Stimulated activated naive B cell treated with anti-CD40 and anti-IgM and Interleukin-4, amounts not matched to agents 10 μg/mL and 1 μg/mL and 100 μg/mL, for 72 hours (primary cell): ENCODE data around the gene KDM8.
"Not testable (repeated sequence)": the region's sequence is repeated elsewhere in the genome, so short reads cannot be mapped to it uniquely, and the experiment has no call there.

Source experiments
- ATAC-seq, 2 donors: fragments of 150-1000 bp; cut with Tn5 transposase; replicated peaks; 2 replicates each; pipeline ENCODE4 v1.10.0; 2021; ENCODE audit warnings: moderate library complexity in 1 of 2
- DNase-seq: peaks from one replicate; pipeline ENCODE4 v3.0.0; 2021
- H3K27ac Mint-ChIP-seq: one replicate; pipeline ENCODE4 v1.8.0; 2022; ENCODE audit warnings: mild to moderate bottlenecking, mixed read lengths
- H3K27me3 Mint-ChIP-seq, 2 donors: one replicate each; pipeline ENCODE4 v1.8.0; 2022; ENCODE audit warnings: mixed read lengths in 2 of 2
- H3K36me3 Mint-ChIP-seq, 2 donors: one replicate each; pipeline ENCODE4 v1.8.0; 2022; ENCODE audit warnings: mixed read lengths in 2 of 2, mild to moderate bottlenecking in 1 of 2
- H3K4me1 Mint-ChIP-seq, 2 donors: one replicate each; pipeline ENCODE4 v1.8.0; 2022; ENCODE audit warnings: mixed read lengths in 2 of 2, mild to moderate bottlenecking in 1 of 2
- H3K4me3 Mint-ChIP-seq, 2 donors: one replicate each; pipeline ENCODE4 v1.8.0; 2022; ENCODE audit warnings: mild to moderate bottlenecking in 2 of 2, mixed read lengths in 2 of 2, moderate library complexity in 1 of 2
- H3K9me3 Mint-ChIP-seq, 2 donors: one replicate each; pipeline ENCODE4 v1.8.0; 2022; ENCODE audit warnings: mixed read lengths in 2 of 2, mild to moderate bottlenecking in 1 of 2

Gene KDM8

DNA sequence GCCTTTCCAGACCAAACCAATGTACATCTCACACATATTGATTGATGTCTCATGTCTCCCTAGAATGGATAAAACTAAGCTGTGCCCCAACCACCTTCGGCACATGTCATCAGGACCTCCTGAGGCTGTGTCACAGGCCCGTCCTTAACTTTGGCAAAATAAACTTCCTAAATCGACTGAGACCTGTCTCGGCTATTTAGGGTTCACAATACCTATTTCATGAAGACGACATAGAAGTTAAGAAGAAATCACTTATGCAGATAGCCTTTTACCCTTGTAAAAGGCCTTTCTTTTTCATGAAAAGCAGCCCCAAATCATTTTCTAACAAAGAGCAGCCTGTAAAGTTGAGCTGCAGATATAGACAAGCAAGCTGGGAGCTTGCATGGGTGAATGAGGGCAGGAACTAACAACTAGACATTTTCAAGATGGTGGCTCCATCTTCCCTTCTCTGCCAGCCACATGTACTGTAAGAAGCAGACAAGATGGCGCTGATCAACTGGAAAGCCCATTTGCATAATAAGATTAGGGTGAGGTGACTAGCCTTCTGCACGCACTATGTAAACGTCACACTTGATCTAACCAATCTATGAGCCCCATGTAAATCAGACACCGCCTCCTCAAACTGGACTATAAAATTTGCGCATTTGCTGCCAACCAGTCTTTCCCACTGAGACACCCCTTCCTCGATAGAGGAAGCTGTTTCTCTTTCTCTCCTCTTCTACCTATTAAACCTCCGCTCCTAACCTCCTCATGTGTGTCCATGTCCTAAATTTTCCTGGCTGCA lies 4.7 kb upstream of the KDM8 start:
- no peak for DNase-seq
- peaks cover 6 to 8% of the 10 kb centered on the region in 2 donors for H3K36me3 Mint-ChIP-seq
- no peaks in the 10 kb centered on the region for H3K27me3 Mint-ChIP-seq
- peak overlapping the region; percentile 85 for H3K27ac Mint-ChIP-seq
- H3K9me3 Mint-ChIP-seq = peaks cover 7 to 10% of the 10 kb centered on the region in 2 donors
- H3K4me1 Mint-ChIP-seq = peaks cover 32 to 60% of the 10 kb centered on the region in 2 donors
- peak overlapping the region in 1 of 2 donors; percentile 3 for H3K4me3 Mint-ChIP-seq
- ATAC-seq = no peak

DNA sequence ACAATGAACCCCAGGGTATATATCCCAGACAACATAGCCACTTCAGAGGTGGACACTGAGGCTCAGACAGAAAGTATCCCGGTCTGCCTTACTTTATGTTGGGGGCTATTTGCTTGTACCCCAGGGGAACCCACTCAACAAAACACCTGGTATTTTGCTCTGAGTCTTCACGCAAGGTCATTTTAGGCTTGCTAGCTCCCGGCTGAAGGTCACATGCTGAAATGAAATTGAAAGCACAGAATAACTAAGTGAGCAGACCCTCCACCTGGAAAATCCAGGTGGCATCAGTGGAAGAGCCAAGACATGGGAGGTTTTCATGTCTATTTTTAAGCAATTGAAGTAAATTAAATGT lies 4.1 kb upstream of the KDM8 start:
- DNase-seq (no peak), ATAC-seq (no peak)
- Mint-ChIP-seq H3K27ac (peak overlapping the region; percentile 85), H3K9me3 (peaks cover 7 to 10% of the 10 kb centered on the region in 2 donors), H3K27me3 (no peaks in the 10 kb centered on the region), H3K36me3 (peaks cover 8% of the 10 kb centered on the region in 2 donors), H3K4me1 (peaks cover 33 to 66% of the 10 kb centered on the region in 2 donors), H3K4me3 (peak overlapping the region in 1 of 2 donors; percentile 3)

DNA sequence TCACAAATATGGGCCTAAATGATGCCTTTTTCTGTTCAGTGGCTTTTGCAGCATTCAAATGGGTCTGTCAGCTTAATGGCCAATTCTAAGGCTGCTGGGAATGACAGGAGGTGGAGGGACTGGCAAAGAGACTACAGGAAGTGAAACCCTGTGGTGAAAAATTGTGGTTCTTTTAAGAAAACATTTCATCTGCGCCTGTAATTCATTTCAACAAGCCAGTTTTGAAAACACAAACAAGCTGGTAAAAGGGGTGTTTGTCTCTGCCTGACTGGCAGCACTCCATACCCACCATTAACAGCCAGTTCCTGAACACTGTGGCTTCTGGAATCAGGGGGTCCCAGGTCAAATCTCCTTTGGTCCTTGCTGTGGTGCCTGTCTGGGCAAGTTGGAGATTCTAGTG lies 3.6 kb upstream of the KDM8 start:
- Mint-ChIP-seq H3K4me1 (peaks cover 36 to 71% of the 10 kb centered on the region in 2 donors), H3K27ac (peak overlapping the region; percentile 81), H3K9me3 (peaks cover 3 to 7% of the 10 kb centered on the region in 2 donors), H3K27me3 (no peaks in the 10 kb centered on the region), H3K4me3 (peak overlapping the region; percentile 17 to 50), H3K36me3 (peaks cover 3 to 4% of the 10 kb centered on the region in 2 donors)
- peak; percentile 41 to 43 for ATAC-seq
- DNase-seq = peak; percentile 26

DNA sequence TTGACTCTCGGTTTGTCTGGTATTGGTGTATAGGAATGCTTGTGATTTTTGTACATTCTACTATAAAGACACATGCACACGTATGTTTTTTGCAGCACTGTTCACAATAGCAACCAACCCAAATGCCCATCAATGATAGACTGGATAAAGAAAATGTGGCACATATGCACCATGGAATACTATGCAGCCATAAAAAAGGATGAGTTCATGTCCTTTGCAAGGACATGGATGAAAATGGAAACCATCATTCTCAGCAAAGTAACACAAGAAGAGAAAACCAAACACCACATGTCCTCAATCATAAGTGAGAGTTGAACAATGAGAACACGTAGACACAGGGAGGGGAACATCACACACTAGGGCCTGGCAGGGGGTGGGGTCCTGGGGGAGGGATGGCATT lies 2.4 kb upstream of the KDM8 start:
- H3K27ac Mint-ChIP-seq, H3K4me3 Mint-ChIP-seq, H3K9me3 Mint-ChIP-seq, DNase-seq, H3K27me3 Mint-ChIP-seq, H3K36me3 Mint-ChIP-seq, ATAC-seq: not testable (repeated sequence)
- H3K4me1 Mint-ChIP-seq = peaks cover 40 to 78% of the 10 kb centered on the region in 2 donors

DNA sequence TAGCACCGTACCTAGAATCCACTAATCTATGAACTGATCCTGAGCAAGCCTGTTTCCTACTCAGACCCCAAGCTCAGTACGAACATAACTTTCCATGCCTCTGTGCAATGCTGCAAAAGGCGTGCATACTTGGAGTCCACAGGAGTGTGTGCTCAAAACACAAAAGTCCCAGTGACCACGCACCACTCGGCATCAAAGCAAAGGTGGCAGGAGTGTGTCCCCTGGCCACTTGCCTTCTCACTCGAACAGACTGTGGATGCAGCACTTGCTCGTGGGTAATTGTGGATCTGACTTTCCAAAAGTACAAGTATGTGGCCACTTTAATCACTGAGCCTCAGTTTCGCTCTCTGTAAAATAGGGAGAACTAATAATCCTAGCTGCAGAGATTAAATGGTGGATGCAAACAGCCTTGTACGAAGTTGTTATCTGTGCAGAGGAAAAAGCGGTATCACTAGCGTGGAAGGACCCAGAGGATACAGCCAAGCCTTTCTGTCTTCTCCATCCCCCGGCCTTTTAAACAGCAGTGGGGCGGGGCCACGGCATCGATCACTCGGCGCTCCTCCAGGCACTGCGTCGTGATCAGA lies 311 bp upstream of the KDM8 start:
- Mint-ChIP-seq H3K4me1 (peaks cover 40 to 73% of the 10 kb centered on the region in 2 donors), H3K27me3 (no peaks in the 10 kb centered on the region)

DNA sequence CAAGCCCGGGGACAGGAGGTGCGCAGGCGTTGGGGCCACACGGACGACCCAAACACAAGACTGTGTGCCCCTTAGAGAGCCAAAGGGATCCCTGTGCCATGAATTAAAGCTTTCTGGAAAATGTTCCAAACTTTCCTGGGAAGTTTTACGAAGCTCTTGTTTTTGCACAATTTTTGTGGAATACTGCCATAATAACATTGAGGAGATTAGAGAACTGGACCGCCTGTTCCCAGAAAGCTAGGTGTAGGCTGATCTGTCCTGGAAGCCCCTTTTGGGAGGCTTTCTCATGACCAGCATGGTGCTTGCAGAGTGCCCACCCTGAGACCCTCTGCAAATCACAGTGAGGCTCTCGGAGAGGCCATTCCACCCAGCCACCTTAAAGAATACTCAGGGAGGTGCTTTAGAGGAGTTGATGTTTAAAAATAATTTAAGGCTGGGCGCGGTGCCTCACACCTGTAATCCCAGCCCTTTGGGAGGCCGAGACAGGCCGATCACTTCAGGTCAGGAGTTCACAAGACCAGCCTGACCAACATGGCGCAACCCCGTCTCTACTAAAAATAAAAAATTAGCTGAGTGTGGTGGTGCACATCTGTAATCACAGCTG lies 1.1 kb downstream of the KDM8 start:
- no peak for DNase-seq
- Mint-ChIP-seq H3K4me3 (peak overlapping the region; percentile 93 to 94), H3K4me1 (peaks cover 31 to 59% of the 10 kb centered on the region in 2 donors), H3K27ac (peak overlapping the region; percentile 100), H3K36me3 (peaks cover under 1 to 3% of the 10 kb centered on the region in 2 donors), H3K27me3 (no peaks in the 10 kb centered on the region), H3K9me3 (no peaks in the 10 kb centered on the region)
- ATAC-seq = no peak

More for the DNA sequence above, 311 bp upstream of the KDM8 start:
- peak overlapping the region; percentile 93 to 94 for H3K4me3 Mint-ChIP-seq
- H3K36me3 Mint-ChIP-seq = peaks cover 0 to 1% of the 10 kb centered on the region in 2 donors
- peak overlapping the region; percentile 100 for H3K27ac Mint-ChIP-seq
- no peaks in the 10 kb centered on the region for H3K9me3 Mint-ChIP-seq
- DNase-seq (no peak), ATAC-seq (peak; percentile 59 to 73)

DNA sequence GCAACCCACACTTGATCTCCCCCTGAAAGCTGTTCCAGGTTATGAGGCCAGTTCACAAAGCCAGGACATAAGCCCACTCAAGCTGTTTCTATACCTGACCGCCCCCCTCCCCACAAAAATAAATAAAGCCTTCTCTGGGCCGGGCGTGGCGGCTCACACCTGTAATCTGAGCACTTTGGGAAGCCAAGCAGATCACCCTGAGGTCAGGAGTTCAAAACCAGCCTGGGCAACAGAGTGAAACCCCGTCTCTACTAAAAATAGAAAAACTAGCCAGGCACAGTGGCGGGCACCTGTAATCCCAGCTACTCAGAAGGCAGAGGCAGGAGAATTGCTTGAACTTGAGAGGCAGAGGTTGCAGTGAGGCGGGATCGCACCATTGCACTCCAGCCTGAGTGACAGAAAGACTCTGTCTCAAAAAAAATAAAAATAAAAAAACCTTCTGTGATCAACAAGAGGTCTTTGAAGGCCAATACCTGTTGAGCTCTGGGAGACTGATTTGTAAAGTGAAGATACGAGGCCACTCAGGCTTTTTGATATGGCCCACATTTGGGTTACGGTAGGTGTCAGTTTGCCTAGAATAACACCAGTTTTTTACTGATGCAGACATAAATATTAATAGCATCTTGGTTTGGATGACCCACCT lies 2.2 kb downstream of the KDM8 start:
- ATAC-seq (no peak), DNase-seq (no peak)
- Mint-ChIP-seq H3K36me3 (peaks cover 3 to 9% of the 10 kb centered on the region in 2 donors), H3K27ac (no peak overlapping the region), H3K9me3 (no peaks in the 10 kb centered on the region), H3K27me3 (no peaks in the 10 kb centered on the region), H3K4me3 (no peak overlapping the region), H3K4me1 (peaks cover 22 to 48% of the 10 kb centered on the region in 2 donors)

DNA sequence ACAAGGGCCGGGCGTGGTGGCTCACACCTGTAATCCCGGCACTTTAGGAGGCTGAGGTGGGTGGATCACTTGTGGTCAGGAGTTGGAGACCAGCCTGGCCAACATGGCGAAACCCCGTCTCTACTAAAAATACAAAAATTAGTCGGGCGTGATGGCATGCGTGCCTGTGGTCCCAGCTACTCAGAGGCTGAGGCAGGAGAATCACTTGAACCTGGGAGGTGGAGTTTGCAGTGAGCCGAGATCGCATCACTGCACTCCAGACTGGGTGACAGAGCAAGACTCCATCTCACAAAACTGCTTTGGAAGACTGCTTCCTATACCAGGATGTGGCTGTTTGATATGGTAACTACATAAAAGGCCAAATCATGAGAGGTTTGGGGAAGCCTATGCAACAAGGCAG lies 3.8 kb downstream of the KDM8 start:
- not testable (repeated sequence) for DNase-seq, H3K9me3 Mint-ChIP-seq, H3K27me3 Mint-ChIP-seq, H3K4me3 Mint-ChIP-seq, H3K27ac Mint-ChIP-seq, ATAC-seq
- peaks cover 3 to 14% of the 10 kb centered on the region in 2 donors for H3K36me3 Mint-ChIP-seq
- peaks cover 13 to 35% of the 10 kb centered on the region in 2 donors for H3K4me1 Mint-ChIP-seq

DNA sequence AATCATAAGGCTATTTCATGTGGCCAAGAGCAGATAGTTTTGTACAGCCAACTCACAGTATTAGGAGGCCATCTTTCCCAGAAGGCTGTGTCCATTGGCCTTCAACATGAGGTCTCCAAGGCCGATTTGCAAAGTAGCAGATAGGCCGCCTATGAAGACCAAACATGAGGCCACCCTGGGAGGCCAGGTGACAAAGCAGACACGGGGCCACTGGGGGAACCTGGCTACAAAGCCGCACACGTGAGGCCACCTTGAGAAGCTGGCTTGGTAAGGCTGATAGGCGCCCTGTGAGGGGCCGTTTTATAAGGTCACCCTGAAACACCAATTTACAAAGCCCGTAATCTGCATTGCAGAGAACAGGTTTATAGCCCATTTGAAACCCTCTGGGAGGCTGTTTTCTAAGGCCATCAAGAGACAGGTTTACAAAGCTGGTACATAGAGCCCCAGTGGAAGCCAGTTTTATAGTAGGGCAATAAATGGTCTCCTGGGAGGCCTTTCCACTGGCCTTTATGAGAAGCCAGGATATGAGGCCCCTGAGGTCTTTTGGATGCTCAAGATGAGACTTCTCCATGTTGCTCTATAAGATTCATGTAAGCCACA lies 4.9 kb downstream of the KDM8 start:
- no peak for ATAC-seq
- H3K4me1 Mint-ChIP-seq = peaks cover 11 to 25% of the 10 kb centered on the region in 2 donors

DNA sequence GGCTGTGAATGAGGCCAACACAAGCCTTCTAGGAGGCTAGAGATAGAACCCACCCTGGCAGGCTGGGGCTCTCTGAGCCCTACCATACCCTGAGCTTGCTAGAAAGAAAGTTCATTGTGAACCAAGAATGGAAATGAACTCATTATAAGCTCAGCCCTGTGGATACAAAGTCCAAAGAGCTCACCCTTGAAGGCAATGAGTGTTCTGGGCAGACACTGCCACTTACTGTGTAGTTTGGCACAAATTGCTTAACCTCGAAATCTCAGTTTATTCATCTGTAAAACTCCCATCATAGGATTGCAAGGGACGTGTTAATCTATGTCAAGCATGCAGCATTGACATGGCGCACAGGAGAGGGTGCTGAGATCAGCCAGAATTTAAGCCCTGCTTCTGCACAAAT lies 5.5 kb downstream of the KDM8 start:
- Mint-ChIP-seq H3K27ac (no peak overlapping the region), H3K9me3 (no peaks in the 10 kb centered on the region), H3K36me3 (peaks cover 3 to 22% of the 10 kb centered on the region in 2 donors), H3K4me3 (no peak overlapping the region), H3K4me1 (peaks cover 11 to 22% of the 10 kb centered on the region in 2 donors), H3K27me3 (no peaks in the 10 kb centered on the region)
- DNase-seq (no peak), ATAC-seq (no peak)

More for the DNA sequence above, 4.9 kb downstream of the KDM8 start:
- Mint-ChIP-seq H3K4me3 (no peak overlapping the region), H3K36me3 (peaks cover 3 to 18% of the 10 kb centered on the region in 2 donors), H3K27me3 (no peaks in the 10 kb centered on the region), H3K27ac (no peak overlapping the region), H3K9me3 (no peaks in the 10 kb centered on the region)
- no peak for DNase-seq

DNA sequence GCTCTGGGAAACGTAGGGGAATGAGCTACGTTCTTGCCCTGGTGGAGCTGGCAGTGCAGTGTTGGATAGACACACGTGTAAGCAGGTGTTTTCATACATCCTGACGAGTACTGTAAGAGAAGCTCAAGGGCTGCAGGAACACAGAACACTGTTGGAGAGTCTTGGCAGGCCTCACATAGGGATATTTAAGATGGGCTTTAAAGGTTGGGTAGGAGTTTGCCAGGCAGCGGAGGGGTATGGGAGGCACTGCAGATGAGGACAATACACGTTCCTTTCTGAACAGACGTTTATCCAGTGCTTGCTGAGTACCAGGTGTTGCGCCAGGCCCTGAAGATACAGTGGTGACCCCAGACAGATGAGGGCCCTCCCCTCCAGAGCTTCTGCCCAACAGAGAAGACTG lies 6.3 kb downstream of the KDM8 start:
- Mint-ChIP-seq H3K36me3 (peaks cover 9 to 30% of the 10 kb centered on the region in 2 donors), H3K9me3 (no peaks in the 10 kb centered on the region), H3K27ac (no peak overlapping the region), H3K4me3 (no peak overlapping the region), H3K4me1 (peaks cover 8 to 14% of the 10 kb centered on the region in 2 donors), H3K27me3 (no peaks in the 10 kb centered on the region)
- DNase-seq = no peak
- no peak for ATAC-seq

DNA sequence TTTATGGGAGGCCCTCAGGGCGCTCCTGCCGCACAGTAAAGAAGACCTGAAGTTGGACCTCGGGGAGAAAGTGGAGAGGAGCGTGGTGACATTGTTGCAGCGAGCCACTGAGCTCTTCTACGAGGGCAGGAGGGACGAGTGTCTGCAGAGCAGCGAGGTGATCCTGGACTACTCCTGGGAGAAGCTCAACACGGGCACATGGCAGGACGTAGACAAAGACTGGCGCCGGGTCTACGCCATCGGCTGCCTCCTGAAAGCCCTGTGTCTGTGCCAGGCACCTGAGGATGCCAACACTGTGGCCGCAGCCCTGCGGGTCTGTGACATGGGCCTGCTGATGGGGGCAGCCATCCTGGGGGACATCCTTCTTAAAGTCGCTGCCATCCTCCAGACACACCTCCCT lies 6.8 kb downstream of the KDM8 start:
- peaks cover 13 to 35% of the 10 kb centered on the region in 2 donors for H3K36me3 Mint-ChIP-seq

DNA sequence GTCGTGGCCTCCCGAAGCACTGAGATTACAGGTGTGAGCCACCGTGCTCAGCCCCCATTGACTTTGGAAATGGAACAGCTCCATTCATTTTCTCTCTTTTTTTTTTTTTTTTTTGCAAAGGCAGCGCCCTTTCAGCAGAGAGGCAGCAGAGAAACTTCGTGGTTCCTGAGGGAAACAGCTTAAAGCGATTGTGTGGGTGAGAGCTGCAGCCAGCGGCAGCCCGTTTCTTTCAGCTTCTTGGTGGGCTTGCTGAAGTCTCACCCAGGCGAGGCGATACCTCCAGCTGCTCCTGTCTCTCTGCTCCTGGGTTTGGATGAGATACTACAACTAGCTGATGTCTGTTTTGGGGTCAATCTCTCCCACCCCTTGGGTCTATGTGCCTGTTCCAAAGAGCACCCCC lies 7.7 kb downstream of the KDM8 start:
- ATAC-seq (no peak), DNase-seq (no peak)
- Mint-ChIP-seq H3K27me3 (no peaks in the 10 kb centered on the region), H3K4me1 (peaks cover 3 to 6% of the 10 kb centered on the region in 2 donors), H3K27ac (no peak overlapping the region), H3K36me3 (peaks cover 19 to 42% of the 10 kb centered on the region in 2 donors), H3K9me3 (no peaks in the 10 kb centered on the region), H3K4me3 (no peak overlapping the region)

More for the DNA sequence above, 6.8 kb downstream of the KDM8 start:
- no peak overlapping the region for H3K27ac Mint-ChIP-seq
- H3K9me3 Mint-ChIP-seq = no peaks in the 10 kb centered on the region
- DNase-seq (no peak), ATAC-seq (no peak)
- no peaks in the 10 kb centered on the region for H3K27me3 Mint-ChIP-seq
- H3K4me3 Mint-ChIP-seq = no peak overlapping the region
- H3K4me1 Mint-ChIP-seq = peaks cover 6 to 12% of the 10 kb centered on the region in 2 donors
